ENCODE measurements around the gene WNT9A.

WNT9A gene

DNA sequence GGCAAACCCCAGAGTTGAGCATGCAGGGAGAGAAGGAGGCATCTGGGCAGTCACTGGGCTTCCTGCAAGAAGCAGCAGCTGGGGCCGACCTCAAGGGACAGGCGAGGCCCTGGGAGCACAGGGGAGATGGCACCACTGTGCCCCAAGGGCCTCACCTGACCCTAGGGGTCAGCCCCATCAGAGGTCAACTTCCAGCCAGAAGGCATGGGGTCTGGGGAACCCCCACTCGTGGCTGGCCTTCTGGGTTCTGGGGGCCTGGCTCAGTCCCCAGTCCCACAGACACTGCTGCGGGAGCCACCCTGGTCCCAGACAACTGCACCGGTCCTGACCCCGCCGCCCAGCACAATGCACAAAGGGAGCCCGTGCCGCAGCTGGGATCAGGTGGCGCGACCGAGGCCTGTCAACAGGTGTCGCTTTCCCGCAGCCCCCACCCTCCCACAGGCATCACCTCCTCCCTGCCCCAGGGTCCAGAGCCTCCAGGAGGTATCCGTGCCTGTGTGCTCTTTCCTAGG is 6.2 kb downstream of the WNT9A start:
- DNase-seq: no peak

DNA sequence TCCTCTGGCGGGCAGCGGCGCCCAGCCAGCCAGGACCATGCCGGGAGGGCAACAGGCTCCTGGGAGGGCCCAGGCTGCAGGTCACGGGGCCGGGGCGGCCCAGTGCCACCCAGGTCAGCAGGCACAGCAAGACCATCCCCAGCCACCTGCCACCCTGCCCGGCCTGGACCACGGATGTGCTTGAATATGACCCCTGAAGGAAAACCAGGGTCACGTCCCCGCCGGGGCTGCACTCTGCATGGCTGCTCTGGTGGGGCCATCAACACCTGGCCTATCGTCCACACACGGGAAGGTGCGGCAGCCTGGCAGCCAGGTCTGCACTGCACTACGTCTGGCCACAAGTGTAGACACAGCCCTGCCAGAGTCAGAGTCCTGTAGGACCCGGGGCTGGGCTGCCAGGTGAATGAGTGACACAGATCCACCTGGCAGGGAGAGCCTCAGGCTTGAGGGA is 6.9 kb downstream of the WNT9A start:
- DNase-seq: no peak

DNA sequence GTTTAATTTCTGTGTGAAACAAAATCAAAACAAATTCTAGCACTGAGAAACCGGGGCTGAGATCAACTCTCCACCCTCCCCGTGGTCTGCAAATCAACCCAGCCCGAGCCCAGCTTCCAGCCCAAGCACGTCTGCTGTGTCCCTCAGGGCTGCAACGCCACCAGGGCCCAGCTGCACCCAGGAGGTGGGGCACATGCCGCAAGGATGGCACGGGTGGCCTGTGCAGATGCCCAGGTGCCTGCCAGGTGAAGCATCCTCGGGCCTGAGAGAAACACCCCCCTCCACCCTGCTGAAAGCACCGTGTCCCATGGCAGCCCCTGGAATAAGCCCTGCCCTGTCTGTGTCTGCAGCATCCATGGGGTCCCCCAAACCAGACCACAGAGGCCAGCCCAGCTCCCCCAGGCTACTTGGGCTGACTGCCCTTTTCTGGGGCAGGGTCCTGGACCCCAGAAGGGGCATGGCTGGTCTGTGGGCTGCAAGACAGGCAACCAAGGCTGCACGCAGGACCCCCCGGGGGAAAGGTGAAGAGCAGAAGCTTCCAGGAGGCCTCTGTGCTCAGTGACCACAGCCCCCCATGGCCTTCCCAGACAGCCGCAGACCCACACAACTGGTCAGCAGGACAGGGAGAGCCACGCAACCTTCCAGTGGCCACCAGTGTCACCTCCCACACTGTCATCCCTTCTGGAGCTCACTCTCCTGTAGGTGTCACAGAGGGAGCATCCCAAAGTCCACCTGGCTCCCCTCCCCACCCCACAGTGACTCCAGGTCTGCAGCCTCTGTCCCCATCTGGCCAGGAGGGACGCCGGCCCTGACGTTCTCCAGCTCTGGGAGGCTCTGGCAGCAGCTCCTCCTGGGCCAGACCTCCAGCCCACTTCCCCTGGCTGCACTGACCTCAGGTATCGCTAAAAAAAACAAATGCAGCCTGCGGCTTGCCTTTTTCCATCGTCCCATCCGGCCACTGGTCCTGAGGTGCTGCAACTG is 7.7 kb downstream of the WNT9A start:
- no peak for DNase-seq

DNA sequence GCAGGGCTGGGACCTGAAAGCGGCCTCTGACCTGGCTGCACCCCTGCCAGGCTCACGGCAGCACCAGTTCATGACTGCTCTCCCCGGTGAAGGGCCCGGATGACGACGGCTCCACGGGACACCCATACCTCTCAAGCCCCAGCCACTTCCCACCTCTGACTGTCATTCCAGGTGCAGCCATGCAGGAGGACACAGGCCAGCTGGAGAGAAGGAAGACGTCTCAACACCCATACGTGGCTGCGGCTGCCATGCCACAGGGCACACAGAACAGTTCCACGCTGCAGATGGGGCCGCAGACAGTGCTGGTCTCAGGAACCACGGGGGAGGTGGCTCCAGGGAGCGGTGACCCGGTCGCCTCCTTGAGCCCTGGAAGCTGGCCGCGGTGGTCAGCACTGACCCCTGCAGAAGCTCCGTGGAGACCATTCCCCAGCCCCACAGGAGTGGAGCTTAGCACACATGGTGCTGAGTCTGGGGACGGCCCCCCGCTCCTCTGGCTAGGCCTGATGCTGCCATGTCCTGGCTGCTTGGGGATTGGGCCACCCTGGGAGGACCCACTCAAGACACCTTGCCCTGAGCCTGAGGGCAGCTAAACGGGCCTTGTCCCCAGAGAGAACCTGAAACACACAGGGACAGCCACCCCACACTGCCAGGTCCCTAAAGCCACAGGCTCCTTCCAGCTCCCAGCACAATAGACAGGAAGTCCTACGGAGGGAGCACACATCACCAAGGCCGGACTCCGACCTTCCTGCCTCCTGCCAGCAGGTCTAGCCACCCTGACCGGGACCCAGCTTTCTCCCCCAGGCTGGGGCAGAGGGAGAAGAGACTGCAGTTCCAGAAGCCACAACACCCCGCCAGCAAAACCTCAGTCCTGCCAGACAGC is 8.6 kb downstream of the WNT9A start:
- no peak for DNase-seq

DNA sequence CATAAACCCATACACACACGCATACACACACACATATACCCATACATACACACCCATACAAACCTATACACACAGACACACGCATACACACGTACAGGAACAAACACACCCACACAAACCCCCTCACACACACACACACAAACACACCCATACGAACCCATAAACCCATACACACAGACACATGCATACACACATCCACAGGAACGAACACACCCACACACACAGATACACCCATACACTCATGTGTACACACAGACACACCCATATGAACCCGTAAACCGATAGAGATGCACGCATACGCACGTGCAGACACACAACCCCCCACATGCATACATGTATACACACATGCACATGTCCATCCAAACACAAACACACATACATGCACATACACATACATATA is 9.5 kb downstream of the WNT9A start:
- no peak for DNase-seq

DNA sequence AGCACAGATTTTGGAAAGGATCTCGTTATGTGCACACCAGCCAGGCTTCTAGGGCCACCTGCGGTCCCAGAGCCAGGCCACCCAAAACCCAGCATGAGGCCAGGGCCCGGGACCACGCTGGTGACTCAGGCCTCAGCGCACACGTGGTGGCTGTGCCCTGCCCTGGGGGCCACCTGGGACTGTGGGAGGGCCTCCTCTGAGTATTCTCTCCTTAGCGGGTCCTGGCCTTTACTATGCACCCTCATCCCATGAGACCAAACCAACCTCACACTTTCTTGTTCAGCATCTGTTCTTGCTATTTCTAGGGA is 9.9 kb downstream of the WNT9A start:
- no peak for DNase-seq

DNA sequence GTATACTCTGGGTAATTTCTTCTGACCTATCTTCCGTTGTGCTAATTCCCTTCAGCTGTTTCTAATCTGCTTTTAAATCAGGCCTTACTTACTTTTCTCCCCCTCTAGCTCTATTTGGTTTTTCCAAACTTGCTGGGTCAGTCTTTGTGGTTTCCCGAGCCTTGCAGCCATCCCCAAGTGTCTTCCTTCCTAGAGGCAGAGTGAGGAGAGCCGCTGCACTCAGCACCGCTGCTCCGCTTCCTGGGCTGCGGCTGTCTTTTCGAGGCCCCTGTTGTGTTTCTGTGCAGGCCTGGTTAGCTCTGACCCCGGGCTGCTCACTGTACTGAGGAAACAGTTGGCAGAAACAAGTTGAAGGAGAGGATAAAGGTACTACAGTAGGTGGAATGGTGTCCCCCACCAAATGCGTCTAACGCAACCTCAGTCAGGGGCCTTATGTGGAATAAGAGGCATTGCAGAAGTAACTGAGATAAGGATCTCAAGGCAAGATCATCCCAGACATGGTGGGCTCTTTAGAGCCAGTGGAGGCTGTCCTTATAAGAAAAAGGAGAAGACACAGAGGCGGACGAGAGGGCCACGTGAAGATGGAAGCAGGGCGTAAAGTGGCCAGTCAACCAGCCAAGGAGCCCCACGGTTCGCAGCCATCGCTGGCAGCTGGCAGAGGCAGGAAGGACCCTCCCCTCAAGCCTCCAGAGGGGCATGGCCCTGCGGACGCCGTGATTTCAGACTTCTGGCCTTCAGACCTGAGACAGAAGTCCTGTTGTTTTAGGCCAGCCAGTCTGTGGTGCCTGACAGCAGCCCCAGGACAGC is 10.5 kb downstream of the WNT9A start:
- no peak for DNase-seq

DNA sequence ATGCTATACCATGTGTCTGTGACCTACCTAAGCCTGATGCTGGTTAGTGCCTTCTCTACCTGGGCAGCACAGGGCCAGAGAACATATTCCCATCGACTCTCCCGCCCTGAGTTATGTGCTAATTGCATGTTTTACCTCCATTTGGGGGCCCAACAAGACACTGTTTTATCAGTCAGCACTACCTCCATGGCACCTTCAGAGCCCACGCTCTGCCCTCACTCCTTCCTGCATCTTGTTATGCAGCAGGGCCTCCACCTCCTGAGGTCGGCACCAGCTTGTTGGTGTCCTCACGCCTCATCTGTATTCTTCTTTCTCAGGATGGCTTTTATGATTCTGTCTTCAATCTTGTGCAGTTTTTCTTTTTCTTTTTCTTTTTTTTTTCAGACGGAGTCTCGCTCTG is 11.9 kb downstream of the WNT9A start:
- DNase-seq: no peak

DNA sequence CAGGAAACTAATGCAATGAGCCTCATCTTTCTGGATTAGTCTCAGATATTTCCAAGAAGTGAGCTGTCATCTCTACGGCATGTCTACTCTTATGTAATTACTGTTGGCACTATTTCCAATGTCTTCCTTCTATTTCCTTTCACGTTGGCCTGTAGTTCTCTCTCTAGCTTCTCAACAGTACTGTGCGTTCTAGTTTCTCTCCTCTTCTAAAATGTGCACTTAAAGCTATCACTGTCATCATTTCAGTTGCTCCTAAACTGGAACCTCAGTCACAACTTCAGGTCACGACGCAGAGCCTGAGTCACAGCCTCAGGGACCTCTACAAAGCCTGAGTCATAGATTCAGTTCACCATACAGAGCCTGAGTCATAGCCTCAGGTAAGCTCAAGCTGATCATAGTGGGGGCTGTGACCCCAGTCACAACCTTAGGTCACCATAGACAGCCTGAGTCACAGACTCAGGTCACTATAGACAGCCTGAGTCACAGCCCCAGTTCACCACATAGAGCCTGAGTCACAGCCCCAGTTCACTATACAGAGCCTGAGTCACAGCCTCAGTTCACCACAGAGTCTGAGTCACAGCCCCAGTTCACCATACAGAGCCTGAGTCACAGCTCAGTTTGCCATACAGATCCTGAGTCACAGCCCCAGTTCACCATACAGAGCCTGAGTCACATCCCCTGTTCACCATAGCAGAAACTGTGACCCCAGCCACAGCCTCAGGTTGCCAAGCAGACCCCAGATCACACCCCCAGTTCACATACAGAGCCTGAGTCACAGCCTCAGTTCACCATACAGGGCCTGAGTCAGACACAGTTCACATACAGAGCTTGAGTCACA is 13.0 kb downstream of the WNT9A start:
- DNase-seq: no peak

DNA sequence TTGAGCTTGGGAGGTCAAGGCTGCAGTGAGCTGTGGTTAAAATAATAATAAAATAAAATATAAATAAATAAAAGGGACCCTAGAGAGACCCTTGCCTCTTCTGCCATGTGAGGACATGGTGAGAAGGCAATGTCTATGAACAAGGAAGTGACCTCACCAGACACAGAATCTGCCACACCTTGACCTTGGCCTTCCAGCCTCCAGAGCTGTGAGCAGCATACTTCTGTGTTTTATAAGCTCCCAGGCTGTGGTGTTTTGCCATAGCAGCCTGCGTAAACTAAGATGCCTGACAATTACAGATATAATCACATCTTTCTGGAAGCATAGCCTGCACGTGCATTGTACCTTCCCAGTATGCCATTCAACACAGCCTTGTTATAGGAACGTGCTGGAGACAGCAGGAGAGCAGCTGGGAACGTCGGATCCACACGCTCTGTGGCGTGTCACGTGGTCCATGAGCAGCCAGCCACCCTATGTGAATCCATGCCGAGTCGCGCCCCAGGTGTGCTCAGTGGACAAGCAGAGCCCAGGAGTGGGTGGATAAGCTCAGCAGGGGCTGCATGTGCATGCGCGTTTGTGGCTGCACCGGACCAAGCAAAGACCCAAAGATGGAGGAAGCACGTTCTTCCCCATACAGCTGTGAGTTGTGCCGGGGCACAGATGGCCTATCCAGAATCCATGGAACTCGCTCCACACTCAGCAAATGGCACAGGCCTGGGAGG is 17.8 kb downstream of the WNT9A start:
- DNase-seq: no peak

DNA sequence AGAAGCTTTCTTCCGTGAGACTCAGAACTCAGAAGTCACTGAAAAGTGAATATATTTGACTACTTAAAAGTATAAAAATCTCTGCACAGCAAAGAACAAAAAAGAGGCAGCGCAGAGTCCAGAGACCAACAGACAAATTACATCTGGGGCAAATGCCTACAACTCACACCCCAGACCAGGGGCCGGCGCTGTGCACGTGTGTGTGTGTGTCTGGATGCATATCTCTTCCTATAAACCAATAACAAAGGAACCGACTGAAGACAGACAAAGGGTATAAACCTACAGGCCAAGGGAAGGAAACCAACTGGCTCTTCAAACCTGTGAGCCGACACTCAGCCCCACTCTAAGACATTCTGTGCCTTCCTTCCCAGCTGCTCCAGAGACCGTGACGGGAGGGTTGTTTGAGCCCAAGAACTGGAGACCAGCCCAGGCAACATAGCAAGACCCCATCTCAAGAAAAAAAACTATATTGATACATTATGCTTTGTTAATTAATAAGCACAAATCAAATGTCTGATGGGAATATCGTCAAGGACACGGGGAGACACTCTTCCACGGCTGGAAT is 18.8 kb downstream of the WNT9A start:
- no peak for DNase-seq

DNA sequence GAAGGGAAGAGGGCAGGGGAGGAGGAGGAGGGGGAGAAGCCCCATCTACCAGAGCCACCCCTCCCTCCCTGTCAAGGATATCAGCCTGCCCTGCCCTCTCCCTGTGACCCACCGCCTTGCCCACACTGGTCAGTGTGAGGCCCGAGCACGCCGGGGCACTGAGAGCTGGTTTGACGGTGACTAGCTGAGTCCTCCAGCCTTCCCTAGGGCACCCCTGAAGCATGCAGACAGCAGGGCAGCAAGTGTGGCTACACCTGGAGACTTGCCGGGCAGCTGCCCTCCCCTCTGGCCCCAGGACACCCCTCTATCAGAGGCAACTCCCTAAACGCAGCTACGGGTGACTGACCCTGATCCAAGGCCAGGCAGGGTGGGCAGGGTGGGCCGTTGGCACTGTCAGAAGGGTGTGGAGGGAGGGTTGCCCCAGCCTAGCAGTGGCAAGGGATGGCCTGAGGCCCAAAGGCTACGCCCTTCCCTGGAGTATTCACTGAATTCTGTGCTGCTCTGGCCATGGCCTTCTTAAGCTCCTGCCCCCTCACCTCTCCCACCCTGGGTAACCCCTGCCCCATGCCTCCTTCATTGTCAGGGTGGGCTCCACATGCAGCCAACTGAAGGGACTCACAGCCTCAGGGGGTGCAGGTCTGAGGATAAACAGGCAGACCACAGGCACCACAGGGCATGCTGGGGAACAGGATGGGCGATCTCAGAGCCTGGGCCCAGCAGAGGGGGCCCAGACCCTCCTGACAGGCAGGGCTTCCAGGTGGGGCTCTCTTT is 19.6 kb downstream of the WNT9A start:
- no peak for DNase-seq

DNA sequence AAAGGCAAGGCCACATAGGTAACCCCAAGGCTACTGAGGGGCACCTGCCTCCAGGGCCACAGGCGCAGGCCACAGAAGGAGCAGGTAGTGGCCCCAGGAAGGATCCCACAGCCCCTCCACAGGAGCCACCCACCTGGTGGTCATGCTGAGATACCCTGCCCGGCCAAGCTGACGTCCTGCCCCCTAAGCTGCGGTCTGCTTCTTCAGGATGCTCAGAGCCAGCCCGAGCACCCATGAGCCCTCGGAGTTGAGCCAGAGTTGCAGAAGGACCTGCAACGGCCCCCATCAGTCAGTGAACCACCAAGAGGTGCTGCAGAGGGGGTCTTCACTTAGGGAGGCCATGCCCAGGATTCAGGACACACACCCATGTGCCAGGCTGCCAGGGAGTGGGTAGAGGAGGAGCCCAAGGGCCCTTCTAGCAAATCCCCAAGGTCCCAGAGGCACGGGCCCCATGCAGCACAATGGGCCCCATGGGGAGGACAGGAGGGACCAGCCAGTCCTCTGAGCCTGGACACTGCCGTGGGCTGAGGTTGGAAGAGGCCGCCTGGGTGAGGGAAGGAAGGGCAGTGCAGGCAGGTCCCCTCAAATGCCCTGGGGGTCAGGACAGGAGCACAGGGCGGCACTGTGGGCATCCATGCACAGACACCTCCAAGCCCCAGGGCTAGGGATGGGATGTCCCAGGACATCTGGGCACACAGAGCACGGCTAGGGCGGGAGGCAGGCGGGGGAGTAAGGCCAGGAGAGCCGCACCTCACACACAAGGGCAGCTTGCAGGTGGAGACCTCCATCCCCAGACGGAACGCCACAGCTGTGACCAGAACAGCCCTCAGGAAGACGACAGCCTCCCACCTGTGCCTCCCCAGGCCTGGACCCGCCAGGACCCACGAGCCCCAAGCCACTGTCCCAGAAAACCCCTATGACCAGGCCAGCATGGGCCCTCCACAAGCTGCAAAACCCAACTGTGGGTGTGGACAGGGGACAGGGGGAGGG is 20.5 kb downstream of the WNT9A start:
- DNase-seq: no peak

DNA sequence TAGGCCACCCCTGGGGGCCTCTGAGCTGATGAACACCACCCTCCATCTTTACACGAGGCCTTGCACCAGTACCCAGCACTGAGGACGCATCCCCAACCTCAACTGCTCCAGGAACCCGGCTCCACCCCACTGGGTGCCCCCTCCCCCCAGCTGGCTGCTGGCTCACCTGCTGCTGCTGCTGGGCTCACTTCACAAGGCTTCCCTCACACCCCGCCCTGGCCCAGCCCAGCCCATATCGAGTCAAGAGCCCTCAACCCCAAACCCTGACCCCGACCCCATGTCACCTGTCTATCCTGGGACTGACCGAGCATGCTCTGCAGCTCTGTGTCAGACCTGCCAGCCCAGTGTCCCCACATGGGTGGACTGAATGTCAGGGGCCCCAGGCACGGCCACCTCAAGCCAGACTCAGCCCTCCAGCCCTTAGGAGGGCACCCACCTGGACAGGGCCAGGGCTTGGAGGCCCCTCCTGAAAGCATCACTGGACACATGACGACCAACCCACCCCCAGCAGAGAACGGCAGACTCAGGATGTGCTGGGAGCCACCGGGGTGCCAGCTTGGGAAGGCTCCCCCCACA is 21.4 kb downstream of the WNT9A start:
- DNase-seq: no peak

DNA sequence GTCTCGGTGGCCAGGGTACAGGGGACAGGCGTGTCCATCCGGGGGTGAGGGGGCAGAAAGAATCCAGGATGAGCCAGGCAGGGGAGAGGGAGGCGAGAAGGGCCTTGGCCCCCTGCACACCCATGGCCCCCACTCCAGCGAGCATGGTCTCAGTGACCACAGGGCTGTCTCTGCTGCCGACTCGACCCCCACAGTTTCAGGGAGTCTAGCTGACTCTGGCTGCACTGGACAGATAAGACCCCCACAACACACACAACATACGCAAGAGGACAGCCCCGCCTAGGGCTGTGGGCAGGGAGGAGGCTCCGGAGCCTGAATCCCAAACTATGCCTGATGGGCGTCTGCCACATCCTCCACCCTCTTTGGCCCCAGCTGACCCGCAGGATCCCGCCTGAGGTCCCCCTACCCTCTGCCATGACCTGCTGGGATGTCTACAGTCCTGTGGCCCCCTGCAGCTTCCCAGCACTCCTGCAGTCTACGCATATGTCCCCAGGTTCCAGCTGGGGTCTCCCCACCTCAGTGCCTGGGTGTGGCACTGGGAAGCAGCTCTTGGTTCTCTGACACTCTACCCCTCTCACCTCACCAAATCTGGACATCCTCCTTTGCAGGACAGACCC is 22.0 kb downstream of the WNT9A start:
- DNase-seq: no peak

DNA sequence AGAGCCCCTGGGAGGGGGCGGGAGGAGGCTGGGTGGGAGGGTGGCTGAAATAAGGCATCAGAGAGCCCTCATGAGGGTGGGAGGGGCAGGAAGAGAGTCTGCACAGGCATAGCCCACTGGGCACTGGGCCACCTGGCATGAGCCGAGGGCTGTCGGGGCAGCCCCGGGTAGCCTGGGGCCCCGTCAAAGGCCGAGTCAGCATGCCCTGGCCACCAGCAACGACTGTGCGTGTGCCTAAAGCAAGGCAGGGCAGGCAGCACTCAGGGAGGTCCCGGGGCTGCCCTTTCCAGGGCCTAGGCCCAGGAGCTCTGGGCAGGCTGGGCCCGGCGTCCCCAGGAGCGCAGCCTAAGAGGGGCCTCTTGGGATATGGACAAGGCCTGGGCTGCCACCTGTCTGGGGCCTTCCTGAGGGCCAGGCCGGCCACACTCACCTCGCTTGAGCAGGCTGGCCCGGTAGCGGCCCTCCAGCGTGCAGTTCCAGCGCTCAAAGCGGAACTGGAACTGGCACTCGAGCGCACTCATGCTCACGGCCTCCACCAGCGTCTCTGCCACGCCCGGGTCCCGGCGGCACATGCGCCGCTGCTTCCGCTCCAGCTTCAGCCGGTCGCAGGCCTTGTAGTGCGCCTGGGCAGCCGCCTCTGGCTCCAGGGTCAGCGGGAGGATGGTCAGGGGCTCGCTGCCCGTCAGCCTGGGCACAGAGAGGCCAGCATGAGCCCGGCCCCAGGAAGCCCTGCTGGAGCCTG is 22.7 kb downstream of the WNT9A start:
- DNase-seq: no peak

DNA sequence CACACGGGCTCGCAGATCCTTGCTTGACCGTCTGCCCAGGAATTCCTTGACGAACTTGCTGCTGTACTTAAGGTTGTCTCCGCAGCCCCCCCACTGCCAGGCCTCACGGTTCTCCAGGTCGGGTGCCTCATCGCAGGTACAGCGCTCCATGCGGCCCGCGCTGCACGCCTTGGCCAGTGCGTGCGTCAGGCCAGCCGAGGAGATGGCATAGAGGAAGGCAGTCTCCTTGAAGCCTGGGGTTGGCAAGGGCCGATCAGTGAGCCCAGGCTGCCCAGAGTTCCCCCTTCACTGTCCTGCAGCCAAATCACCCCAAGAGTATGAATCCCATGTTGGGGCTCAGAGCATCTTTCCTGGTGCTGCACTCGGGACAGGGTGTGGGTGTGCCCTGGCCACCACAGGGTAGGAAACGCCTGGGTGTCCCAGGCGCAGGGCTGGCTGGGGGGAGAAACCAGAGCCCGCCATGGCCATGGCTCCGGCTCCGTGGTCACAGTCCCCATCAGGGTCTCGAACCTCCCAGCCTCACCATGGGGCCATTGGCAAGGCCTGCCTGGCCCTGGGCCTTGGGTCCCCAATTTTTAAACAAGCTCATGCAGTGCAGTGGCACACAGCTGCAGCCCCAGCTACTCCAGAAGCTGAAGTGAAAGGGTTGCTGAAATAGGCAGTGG is 23.4 kb downstream of the WNT9A start:
- DNase-seq: no peak

Measured in NCI-H524 treated with DMSO at 0.1 percent for 48 hours (cell line).